GM19240 (cell line): ENCODE results near the gene MAPK10.
"Not testable (repeated sequence)": the region's sequence is repeated elsewhere in the genome, so short reads cannot be mapped to it uniquely, and the experiment has no call there.

Experiments used
- DNase-seq: peaks from one replicate; pipeline ENCODE4 v3.0.0; 2011; ENCODE audit warnings: low spot score; ENCODE audit not compliant: insufficient read length

MAPK10 gene

GRCh38 chr4:86338989-86339388, 20.9 kb downstream of the MAPK10 start:
- no peak for DNase-seq

GRCh38 chr4:86338521-86338920, 21.3 kb downstream of the MAPK10 start:
- no peak for DNase-seq

- no peak for DNase-seq
Measured at GRCh38 chr4:86334020-86334750, 25.7 kb downstream of the MAPK10 start.

GRCh38 chr4:86333236-86333635, 26.6 kb downstream of the MAPK10 start:
- no peak for DNase-seq

GRCh38 chr4:86330961-86331742, 28.7 kb downstream of the MAPK10 start:
- no peak for DNase-seq

GRCh38 chr4:86330411-86330810, 29.4 kb downstream of the MAPK10 start:
- DNase-seq = not testable (repeated sequence)

GRCh38 chr4:86329431-86329830, 30.4 kb downstream of the MAPK10 start:
- no peak for DNase-seq

GRCh38 chr4:86326400-86326799, 33.5 kb downstream of the MAPK10 start:
- DNase-seq = no peak

GRCh38 chr4:86319390-86319789, 40.5 kb downstream of the MAPK10 start:
- DNase-seq = no peak

- DNase-seq = no peak
Measured at GRCh38 chr4:86315579-86315978, 44.3 kb downstream of the MAPK10 start.

- DNase-seq = no peak
Measured at GRCh38 chr4:86313656-86314055, 46.2 kb downstream of the MAPK10 start.

- DNase-seq = no peak
Measured at GRCh38 chr4:86307432-86307831, 52.4 kb downstream of the MAPK10 start.

GRCh38 chr4:86306816-86307215, 53.0 kb downstream of the MAPK10 start:
- DNase-seq = no peak

- no peak for DNase-seq
Measured at GRCh38 chr4:86302830-86303229, 57.0 kb downstream of the MAPK10 start.

- no peak for DNase-seq
Measured at GRCh38 chr4:86302251-86302650, 57.6 kb downstream of the MAPK10 start.

- no peak for DNase-seq
Measured at GRCh38 chr4:86300516-86300915, 59.3 kb downstream of the MAPK10 start.

- no peak for DNase-seq
Measured at GRCh38 chr4:86296865-86297264, 63.0 kb downstream of the MAPK10 start.

GRCh38 chr4:86294883-86295282, 65.0 kb downstream of the MAPK10 start:
- no peak for DNase-seq

GRCh38 chr4:86291180-86291579, 68.7 kb downstream of the MAPK10 start:
- DNase-seq = no peak

GRCh38 chr4:86286726-86287125, 73.1 kb downstream of the MAPK10 start:
- no peak for DNase-seq

- no peak for DNase-seq
Measured at GRCh38 chr4:86283371-86283770, 76.5 kb downstream of the MAPK10 start.

- no peak for DNase-seq
Measured at GRCh38 chr4:86280246-86280645, 79.6 kb downstream of the MAPK10 start.
